ENCODE measurements around the gene CSHL1.
"Not testable (repeated sequence)": the region's sequence is repeated elsewhere in the genome, so short reads cannot be mapped to it uniquely, and the experiment has no call there.

CSHL1 gene

GRCh38 chr17:63918305-63918704 is 7.2 kb upstream of the CSHL1 start:
- DNase-seq (ENCODE audit: low read depth), result peak; percentile 21

GRCh38 chr17:63917646-63918045 is 6.6 kb upstream of the CSHL1 start:
- DNase-seq (ENCODE audit: low read depth), result no peak

DNA sequence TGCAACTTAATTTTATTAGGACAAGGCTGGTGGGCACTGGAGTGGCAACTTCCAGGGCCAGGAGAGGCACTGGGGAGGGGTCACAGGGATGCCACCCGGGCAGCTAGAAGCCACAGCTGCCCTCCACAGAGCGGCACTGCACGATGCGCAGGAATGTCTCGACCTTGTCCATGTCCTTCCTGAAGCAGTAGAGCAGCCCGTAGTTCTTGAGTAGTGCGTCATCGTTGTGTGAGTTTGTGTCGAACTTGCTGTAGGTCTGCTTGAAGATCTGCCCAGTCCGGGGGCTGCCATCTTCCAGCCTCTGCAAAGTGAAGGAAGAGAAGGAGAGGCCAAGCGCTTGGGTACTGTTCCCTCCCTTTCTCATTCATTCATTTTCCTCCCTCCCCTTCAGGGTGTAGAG is 6.1 kb upstream of the CSHL1 start:
- not testable (repeated sequence) for DNase-seq (ENCODE audit: low read depth)

DNA sequence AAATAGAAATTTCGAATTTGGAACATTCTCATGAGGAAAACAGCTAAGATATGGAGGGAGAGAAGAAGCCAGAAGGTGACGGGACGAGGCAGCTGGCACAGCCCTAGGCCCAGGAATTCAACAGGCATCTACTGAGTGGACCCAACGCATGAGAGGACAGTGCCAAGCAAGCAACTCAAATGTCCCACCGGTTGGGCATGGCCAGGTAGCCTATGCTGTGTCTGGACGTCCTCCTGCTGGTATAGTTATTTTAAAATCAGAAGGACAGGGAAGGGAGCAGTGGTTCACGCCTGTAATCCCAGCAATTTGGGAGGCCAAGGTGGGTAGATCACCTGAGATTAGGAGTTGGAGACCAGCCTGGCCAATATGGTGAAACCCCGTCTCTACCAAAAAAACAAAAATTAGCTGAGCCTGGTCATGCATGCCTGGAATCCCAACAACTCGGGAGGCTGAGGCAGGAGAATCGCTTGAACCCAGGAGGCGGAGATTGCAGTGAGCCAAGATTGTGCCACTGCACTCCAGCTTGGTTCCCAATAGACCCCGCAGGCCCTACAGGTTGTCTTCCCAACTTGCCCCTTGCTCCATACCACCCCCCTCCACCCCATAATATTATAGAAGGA is 5.6 kb upstream of the CSHL1 start:
- DNase-seq (ENCODE audit: low read depth), result no peak

DNA sequence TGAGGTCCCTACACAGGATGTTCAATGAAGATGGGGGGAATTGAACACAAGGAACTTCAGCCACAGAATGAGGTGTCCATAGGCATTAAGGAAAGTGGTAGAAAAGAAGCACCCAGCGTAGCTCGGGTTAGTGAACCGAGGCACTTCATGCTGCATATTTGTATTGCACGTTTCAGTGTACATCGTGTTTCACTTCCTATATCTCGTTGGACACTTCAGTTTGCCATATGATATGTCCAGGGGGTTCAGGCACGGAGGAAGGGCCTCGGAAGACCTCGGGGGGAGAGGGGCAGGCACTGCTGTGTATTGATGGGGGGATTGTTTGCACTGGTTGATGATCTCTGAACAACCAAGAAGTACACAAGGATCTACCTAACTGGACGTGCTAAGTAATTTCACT is 4.7 kb upstream of the CSHL1 start:
- not testable (repeated sequence) for DNase-seq (ENCODE audit: low read depth)

DNA sequence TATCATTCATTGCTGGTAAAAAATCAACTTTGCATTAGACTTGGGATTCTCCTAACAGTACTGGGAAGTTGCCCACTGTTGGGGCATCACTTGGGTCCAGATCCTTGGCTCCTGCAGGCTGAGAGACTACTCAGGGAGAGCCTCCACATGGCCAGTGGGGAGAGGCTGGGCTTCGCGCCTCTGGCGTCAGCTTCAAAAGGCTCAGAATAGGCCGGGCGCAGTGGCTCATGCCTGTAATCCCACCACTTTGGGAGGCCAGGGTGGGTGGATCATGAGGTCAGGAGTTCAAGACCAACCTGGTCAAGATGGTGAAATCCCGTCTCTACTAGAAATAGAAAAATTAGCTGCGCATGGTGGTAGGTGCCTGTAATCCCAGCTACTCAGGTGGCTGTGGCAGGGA is 3.4 kb upstream of the CSHL1 start:
- no peak for DNase-seq (ENCODE audit: low read depth)

DNA sequence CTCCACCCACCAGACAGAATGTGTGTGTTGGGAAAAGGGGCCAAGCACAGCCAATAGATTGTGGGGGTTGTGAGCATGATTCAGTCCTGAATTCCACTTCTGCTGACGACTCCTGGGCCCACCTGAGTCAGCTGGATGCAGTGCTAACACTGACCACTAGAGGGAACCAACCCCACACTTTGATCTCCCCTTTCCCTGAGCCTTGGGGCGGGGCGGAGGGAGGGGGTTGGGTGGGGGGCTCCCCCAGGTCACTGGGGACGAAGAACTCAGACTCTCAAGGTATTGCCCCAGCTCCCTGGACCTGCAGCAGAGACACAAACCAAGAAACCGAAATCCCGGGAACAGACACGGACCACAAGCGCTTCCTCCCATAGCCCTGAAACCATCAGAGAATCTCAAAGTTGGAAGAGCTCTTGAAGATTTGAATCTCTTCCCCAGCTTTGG is 621 bp upstream of the CSHL1 start:
- peak; percentile 62 for DNase-seq (ENCODE audit: low read depth)

GRCh38 chr17:63910096-63910495 is 962 bp downstream of the CSHL1 start:
- no peak for DNase-seq (ENCODE audit: low read depth)

DNA sequence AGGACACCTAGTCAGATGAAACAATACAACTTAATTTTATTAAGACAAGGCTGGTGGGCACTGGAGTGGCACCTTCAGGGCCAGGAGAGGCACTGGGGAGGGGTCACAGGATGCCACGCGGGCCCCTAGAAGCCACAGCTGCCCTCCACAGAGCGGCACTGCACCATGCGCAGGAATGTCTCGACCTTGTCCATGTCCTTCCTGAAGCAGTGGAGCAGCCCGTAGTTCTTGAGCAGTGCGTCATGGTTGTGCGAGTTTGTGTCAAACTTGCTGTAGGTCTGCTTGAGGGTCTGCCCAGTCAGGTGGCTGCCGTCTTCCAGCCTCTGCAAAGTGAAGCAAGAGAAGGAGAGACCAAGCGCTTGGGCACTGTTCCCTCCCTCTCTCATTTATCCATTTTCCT is 1.5 kb downstream of the CSHL1 start:
- DNase-seq (ENCODE audit: low read depth), result not testable (repeated sequence)

DNA sequence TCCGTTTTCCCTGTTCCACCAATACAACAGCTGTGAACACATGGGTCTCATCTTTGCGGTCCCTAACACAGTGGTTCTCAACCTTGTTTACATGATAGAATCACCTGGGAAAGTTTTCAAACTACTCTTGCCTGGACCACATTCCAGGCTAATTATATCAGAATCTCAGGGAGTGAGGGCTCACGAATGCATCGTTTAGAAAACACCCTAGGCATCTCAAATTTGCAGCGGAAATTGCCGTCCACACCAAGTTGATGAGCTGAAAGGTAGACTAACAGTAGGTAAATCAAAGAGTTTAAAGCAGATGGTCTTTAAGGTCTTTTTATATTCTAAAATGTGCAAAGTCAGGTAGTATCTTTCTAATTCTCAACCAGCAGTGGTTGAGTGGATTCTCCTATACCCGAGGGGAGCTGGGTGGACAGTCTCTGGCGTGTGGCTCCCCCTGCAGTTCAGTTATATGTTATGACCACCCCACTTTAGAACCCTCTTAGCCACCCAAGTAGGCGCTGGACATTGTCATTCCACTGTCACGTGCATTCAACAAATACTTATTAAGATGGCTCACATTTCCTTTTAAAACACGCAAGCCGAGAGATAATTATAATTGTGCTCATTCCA is 3.8 kb downstream of the CSHL1 start:
- peak; percentile 45 for DNase-seq (ENCODE audit: low read depth)

DNA sequence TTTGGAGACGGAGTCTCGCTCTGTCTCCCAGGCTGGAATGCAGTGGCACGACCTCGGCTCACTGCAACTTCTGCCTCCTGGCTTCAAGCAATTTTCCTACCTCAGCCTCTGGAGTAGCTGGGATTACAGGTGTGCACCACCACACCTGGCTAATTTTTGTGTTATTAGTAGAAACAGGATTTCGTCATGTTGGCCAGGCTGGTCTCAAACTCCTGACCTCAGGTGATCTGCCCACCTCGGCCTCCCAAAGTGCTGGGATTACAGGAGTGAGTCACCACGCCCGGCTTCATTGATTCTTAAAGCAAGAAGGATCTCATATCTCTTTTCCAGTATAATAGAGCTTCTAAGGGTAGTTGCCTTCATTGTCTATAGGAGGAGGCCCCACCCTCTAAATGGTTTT is 6.3 kb downstream of the CSHL1 start:
- DNase-seq (ENCODE audit: low read depth), result not testable (repeated sequence)

DNA sequence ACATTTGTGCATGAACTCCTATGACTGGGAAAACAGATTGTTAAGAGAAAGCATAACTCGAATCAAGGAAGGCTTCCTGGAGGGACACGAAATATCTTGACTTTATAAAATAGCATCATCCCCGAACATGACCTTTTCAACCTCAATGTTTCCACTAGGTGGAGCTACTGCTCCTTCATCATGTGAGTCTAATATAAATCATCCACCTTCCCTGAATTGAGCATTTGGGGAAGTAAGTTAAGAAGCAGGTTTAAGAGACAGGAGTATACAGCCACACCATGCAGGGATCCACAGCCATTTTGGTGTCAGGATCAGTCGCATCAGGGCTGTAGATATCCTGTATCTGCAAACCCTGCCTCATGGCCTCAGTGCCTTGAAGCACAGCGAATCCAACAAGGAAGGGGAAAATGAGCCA is 7.3 kb downstream of the CSHL1 start:
- DNase-seq (ENCODE audit: low read depth), result peak; percentile 40

GRCh38 chr17:63901971-63902370 is 9.1 kb downstream of the CSHL1 start:
- not testable (repeated sequence) for DNase-seq (ENCODE audit: low read depth)

GRCh38 chr17:63898899-63899798 is 11.9 kb downstream of the CSHL1 start:
- peak; percentile 62 for DNase-seq (ENCODE audit: low read depth)

DNA sequence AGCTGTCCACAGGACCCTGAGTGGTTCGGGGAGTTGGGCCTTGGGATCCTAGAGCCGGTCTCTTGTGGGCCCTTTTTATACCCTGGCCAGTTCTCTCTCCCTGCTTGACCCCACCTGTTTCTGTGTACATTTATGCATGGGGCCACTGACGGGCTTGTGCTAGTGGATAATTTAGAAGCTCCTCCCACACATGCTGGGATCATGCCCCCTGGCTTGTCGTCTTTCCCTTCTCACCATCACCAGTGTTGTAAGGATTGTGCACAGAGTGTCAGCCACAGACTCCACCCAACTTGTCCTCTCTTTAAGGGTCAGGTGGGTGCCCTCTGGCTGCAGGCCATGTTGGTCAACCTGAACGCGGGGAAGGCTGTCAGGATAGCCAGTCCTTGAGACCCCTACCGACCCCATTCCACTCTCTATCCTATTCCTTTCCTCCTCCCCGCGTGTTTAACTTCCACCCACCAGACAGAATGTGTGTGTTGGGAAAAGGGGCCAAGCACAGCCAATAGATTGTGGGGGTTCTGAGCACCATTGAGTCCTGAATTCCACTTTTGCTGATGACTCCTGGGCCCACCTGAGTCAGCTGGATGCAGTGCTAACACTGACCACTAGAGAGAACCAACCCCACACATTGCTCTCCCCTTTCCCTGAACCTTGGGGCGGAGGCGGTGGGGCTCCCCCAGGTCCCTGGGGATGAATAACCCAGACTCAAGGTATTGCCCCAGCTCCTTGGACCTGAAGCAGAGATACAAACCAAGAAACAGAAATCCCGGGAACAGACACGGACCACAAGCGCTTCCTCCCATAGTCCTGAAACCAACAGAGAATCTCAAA is 14.3 kb downstream of the CSHL1 start, which contains the start of gene CSH1:
TSS of gene CSH1 (minus strand) at position 51 of the 831 bp plus-strand sequence. CDS start 63 bp downstream, outside the sequence.
- not testable (repeated sequence) for DNase-seq (ENCODE audit: low read depth)

DNA sequence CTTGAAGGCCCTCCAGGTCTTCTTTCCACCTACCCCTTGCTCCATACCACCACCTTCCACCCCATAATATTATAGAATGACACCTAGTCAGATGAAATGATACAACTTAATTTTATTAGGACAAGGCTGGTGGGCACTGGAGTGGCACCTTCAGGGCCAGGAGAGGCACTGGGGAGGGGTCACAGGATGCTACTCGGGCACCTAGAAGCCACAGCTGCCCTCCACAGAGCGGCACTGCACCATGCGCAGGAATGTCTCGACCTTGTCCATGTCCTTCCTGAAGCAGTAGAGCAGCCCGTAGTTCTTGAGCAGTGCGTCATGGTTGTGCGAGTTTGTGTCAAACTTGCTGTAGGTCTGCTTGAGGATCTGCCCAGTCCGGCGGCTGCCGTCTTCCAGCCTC is 16.2 kb downstream of the CSHL1 start:
- DNase-seq (ENCODE audit: low read depth), result not testable (repeated sequence)

DNA sequence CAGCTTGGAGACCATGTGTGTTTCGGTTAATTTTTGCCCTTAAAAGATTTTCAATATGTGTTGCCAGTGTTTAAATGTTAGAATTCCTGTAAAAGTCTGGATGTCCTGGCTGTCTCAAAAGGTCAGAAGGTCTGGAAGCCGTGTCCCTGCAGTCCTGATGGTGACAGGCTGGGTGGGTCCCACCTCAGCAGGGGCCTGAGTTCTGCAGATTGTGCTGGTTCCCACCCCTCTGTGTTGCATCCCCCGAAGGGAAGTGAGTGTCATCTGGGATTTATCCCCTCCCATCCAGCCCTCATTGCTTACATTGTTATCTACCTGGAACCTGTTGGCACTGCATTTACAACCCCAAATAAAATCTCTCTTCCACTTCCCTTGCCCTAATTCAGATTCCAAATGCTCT is 17.0 kb downstream of the CSHL1 start:
- DNase-seq (ENCODE audit: low read depth), result not testable (repeated sequence)

GRCh38 chr17:63892316-63893037 is 18.6 kb downstream of the CSHL1 start:
- peak; percentile 40 for DNase-seq (ENCODE audit: low read depth)

DNA sequence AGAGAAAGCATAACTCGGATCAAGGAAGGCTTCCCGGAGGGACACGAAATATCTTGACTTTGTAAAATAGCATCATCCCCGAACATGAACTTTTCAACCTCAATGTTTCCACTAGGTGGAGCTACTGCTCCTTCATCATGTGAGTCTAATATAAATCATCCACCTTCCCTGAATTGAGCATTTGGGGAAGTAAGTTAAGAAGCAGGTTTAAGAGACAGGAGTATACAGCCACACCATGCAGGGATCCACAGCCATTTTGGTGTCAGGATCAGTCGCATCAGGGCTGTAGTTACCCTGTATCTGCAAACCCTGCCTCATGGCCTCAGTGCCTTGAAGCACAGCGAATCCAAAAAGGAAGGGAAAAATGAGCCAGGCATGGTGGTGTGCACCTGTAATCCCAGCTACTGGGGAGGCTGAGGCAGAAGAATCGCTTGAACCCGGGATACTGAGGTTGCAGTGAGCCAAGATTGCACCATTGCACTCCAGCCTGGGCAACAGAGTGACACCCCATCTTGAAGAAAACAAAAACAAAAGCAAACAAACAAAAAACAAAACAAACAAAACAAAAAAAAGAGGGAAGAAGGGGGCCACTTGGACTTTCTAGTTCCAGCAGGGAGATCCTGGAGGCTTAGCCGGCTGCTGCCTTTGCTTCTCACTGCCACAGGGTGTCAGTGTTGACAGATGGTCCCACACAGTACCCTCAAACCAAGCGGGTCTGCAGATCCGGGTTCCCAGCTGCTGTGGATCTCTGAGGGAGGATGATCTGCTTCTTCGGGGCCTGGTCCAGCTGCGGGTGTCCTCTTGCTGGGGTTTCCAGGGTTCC is 21.8 kb downstream of the CSHL1 start:
- peak; percentile 68 for DNase-seq (ENCODE audit: low read depth)

- not testable (repeated sequence) for DNase-seq (ENCODE audit: low read depth)
Observed at GRCh38 chr17:63885119-63885518, 25.9 kb downstream of the CSHL1 start.

Measured in ELR (cell line).